Fibroblast of skin of abdomen (primary cell): ENCODE results near the gene ABCA1. TPM values are rescaled to one million over a fixed set of nuclear protein-coding genes. Genes with fewer than 3 reads are reported as not detected.
"Not testable (repeated sequence)": the region's sequence is repeated elsewhere in the genome, so short reads cannot be mapped to it uniquely, and the experiment has no call there.

Source experiments
- DNase-seq: peaks from one replicate; pipeline ENCODE4 v3.0.0-alpha.2; 2013
- polyA plus RNA-seq, 2 experiments: library from polyadenylated mRNA; unstranded; fragments of 120-200 nt; gene quantifications; one replicate each; pipeline ENCODE4 v1.2.1, GENCODE V29; 2013; ENCODE audit not compliant: insufficient read length in 2 of 2

ABCA1 gene
- polyA plus RNA-seq (2013, experiment 1 of 2; ENCODE audit: insufficient read length): 15.3 TPM
- 13.0 TPM for polyA plus RNA-seq (2013, experiment 2 of 2; ENCODE audit: insufficient read length)

- DNase-seq: peak; percentile 87
Measured at GRCh38 chr9:104927912-104928740, at the start of gene ABCA1. ABCA1 (minus strand) TSS chr9:104928155; CDS start chr9:104903679, 24,476 bp downstream.

GRCh38 chr9:104977580-104977979 is 49.6 kb upstream of the ABCA1 start:
- no peak for DNase-seq

GRCh38 chr9:104977168-104977567 is 49.2 kb upstream of the ABCA1 start:
- DNase-seq: no peak

DNA sequence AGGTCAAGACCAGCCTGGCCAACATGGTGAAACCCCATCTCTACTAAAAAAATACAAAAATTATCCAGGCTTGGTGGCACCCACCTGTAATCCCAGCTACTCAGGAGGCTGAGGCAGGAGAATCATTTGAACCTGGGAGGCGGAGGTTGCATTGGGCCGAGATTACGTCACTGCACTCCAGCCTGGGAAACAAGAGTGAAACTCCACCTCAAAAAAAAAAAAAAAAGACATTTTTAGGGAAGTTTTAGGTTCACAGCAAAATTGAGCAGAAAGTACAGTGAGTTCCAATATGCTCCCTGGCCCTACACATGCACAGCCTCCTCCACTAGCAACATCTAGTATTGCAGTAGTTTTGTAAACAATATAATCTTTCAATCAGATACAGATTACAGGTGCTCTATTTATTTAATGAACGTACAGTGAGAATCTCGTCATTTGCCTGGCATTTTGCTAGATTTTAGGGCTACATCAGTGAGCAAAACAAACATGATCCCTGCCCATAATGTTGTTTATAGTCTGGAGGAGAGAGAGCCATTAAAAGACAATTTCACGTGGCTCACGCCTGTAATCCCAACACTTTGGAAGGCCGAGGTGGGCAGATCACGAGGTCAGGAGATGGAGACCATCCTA is 48.1 kb upstream of the ABCA1 start:
- not testable (repeated sequence) for DNase-seq

GRCh38 chr9:104974053-104974962 is 46.4 kb upstream of the ABCA1 start:
- DNase-seq: no peak

DNA sequence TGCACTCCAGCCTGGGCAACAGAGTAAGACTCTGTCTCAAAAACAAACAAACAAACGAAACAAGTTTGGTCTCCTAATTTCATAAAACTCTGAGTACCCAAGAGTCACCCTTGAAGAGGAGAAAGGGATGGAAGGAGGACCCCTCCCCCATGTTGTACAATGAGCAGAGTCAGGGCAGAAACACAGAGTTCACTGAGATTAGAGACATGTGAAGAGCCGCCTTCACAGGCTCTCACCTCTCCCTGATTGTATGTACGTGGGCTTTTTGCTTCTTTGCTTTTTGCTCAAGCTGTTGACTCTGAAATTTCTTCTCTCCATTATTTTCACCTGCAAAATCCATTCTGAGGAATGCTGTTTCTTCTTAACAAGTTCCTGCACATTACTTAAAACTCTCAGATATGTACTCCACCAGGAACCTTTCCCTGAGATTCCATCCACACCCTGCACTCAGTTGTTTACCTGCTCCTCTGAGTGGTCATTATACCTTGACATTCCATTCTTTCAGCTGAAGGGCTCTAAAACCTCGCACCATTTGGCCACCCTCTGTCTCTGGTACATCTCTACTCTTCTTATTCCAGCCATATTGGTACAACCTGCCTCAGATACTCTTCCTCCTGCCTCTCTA is 44.4 kb upstream of the ABCA1 start:
- DNase-seq: no peak

GRCh38 chr9:104971511-104971910 is 43.6 kb upstream of the ABCA1 start:
- DNase-seq: no peak

DNA sequence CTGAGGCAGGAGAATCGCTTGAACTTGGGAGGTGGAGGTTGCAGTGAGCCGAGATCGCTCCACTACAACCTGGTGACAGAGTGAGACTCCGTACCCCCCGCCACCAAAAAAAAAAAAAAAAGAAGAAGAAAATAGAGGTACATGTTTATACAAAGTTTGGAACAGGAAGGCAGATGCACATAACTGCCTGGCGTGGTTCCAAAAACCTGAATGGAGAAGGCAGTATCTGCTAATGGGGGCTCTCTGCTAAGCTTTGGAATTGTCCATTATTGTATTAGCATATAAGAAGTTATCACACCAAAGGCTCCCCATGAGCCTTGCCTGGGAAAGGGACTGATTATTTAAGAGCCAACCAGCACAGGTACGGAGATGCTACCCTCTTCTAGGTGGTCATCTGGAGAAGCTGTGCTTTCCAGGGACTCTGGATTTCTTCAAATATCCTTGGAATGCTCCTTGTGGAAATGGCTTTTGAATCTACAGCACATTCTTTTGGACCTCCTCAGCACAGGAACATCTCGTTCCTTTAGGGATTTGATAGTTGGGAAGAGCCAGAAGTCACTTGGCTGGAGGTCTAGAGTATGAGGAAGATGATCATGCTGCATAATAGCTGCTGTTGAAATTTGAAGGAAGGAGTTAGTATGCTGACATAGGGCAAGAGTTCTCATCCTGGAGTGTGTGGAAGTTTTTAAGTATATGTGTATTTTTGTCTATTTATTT is 42.5 kb upstream of the ABCA1 start:
- peak; percentile 76 for DNase-seq

- no peak for DNase-seq
Measured at GRCh38 chr9:104969116-104969515, 41.2 kb upstream of the ABCA1 start.

- peak; percentile 95 for DNase-seq
Measured at GRCh38 chr9:104968025-104968982, 40.3 kb upstream of the ABCA1 start.

- DNase-seq: no peak
Measured at GRCh38 chr9:104963076-104963475, 35.1 kb upstream of the ABCA1 start.

- no peak for DNase-seq
Measured at GRCh38 chr9:104961701-104962359, 33.9 kb upstream of the ABCA1 start.

GRCh38 chr9:104961238-104961637 is 33.3 kb upstream of the ABCA1 start:
- peak; percentile 82 for DNase-seq

- DNase-seq: no peak
Measured at GRCh38 chr9:104960662-104961061, 32.7 kb upstream of the ABCA1 start.

DNA sequence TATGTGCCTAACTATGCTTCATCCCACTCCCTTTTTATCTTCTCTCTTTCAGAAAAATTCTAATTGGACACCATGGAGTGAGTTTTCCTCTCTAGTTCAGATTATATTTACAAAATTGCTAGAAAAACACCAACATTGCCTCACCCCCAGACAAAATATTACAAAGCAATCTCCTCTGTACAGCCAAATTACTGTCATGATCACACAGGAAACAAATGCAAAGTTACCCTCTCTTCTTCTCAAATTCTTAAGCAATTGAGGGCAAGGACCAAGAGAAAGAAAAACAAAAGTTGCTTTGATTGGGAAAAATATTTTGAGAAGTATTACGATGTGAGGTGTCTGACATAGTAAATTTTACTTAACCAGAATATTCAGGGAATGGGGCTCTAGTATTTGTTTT is 30.8 kb upstream of the ABCA1 start:
- DNase-seq: no peak

GRCh38 chr9:104958006-104958405 is 30.1 kb upstream of the ABCA1 start:
- not testable (repeated sequence) for DNase-seq

DNA sequence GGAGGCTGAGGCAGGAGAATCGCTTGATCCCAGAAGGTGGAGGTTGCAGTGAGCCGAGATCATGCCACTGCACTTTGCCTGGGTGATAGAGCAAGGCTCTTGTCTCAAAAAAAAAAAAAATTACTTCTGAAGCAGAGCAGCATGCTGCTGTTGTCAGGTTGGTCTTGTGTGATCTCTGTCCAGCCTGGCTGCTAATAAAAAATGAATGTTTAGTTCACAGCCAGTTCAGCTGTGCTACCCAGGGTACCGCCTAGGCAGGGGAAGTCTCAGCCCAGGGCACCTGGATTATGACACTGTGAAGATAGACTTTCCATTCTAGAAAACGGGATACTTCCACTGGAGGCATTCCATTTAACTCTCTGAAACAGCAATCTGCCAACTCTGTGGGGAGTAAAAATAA is 23.5 kb upstream of the ABCA1 start:
- DNase-seq: no peak

GRCh38 chr9:104950838-104951237 is 22.9 kb upstream of the ABCA1 start:
- peak; percentile 49 for DNase-seq

GRCh38 chr9:104948277-104948676 is 20.3 kb upstream of the ABCA1 start:
- DNase-seq: no peak

DNA sequence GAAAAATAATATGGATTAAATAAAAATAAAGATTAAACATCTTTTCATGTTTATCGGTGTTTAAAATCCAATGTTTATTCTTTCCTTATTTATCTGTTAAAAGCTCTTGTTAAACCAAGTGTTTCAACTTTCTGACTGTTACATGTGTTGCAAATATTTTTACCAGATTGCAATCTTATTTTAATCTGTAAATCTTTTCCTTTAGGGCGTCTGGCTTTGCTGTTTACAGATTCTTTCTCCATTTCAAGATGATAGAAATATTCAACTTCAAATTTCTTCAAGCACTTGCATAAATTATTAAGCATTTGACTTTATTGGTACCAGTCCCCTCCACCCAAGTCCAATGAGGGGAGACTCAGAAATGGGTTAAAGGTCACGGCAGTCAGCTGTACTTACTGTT is 16.9 kb upstream of the ABCA1 start:
- DNase-seq: peak; percentile 12
